Esophagus squamous epithelium (tissue), 5 donors: ENCODE measurements around the gene ANKRD11. TPM values are rescaled to one million over a fixed set of nuclear protein-coding genes. Genes with fewer than 3 reads are reported as not detected.
A peak's percentile ranks its signal among the peaks of the same experiment; 100 is the strongest.

Experiments used
- DNase-seq: peaks from one replicate; lab custom pipeline; 2025; lab: John Stamatoyannopoulos, UW
- H3K27ac ChIP-seq, 4 donors: fragments of 200-600 bp; sonication (generic); one replicate each; pipeline ENCODE4 v1.5.1; 2016 to 2019; ENCODE audit warnings: mild to moderate bottlenecking in 1 of 4
- H3K27me3 ChIP-seq, 4 donors: fragments of 200-600 bp; sonication (generic); 1 replicate in 3 of 4; 2 replicates in 1 of 4; pipeline versions ENCODE4 v1.5.1 to v1.6.0; 2017 to 2021; ENCODE audit warnings: antibody characterized with exemption in 1 of 4
- H3K36me3 ChIP-seq, 3 donors: fragments of 200-600 bp; sonication (generic); one replicate each; pipeline ENCODE4 v1.5.1; 2016 to 2019
- H3K4me1 ChIP-seq, 3 donors: fragments of 200-600 bp; sonication (generic); one replicate each; pipeline ENCODE4 v1.5.1; 2017 to 2019
- H3K4me3 ChIP-seq, 4 donors: fragments of 200-600 bp; sonication (generic); 1 replicate in 3 of 4; 2 replicates in 1 of 4; pipeline ENCODE4 v1.5.1; 2016 to 2019; ENCODE audit warnings: mild to moderate bottlenecking in 2 of 4, moderate library complexity in 1 of 4
- H3K9me3 ChIP-seq, 3 donors: fragments of 200-600 bp; sonication (generic); one replicate each; pipeline ENCODE4 v1.5.1; 2016 to 2019
- POLR2A ChIP-seq, 4 donors: fragments of 450-650 bp; IDR thresholded peaks; one replicate each; pipeline ENCODE4 v1.6.1; 2017; ENCODE audit warnings: antibody characterized with exemption in 4 of 4, mild to moderate bottlenecking in 4 of 4, moderate library complexity in 3 of 4
- WGBS, 2 donors: methylation state at CpG; one replicate each; pipeline ENCODE4 v1.1.5; 2018; 5-methylcytosine and 5-hydroxymethylcytosine counted together
- intact Hi-C: fragments of 100-400 bp; cut with DNase I; formaldehyde crosslinking; loops from one replicate; pipeline ENCODE4 v1.15.0; 2022
- total RNA-seq, 4 donors: library from RNA; depleted of rRNA; stranded (reverse); fragments of >200 nt; gene quantifications; one replicate each; pipeline ENCODE4 v1.1.0, GENCODE V29; 2016
- TF ChIP-seq, protein P1 (sequence below), 6 experiments: fragments of 450-650 bp in 4 of 6; fragments of 200-600 bp in 2 of 6; sonication (generic) in 2 of 6; IDR thresholded peaks; one replicate each; pipeline ENCODE4 v1.5.1; 2016 to 2019; ENCODE audit warnings: antibody characterized with exemption in 6 of 6, mild to moderate bottlenecking in 4 of 6, moderate library complexity in 4 of 6
- donor health status: DM: yes; HTN: yes; CAD: no.

The ANKRD11 gene
- total RNA-seq, 4 donors from 2014 or later, result 51.0 to 72.7 (median 66.9) TPM

DNA sequence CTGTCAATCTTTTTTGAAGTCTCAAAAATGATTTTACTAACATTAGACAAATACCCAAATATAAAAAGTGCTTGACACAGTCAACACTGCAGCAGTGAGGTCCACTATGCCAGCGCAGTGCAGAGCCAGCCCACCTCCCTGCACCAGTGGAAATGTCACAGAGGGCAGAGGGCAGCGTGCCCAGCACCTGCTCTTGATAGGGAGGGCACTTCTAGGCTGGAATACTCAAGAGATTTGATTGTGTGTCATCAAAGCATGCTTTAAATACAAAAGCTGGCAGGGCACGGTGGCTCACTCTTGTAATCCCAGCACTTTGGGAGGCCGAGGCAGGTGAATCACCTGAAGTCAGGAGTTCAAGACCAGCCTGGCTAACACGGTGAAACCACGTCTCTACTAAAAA lies 136.0 kb downstream of the ANKRD11 start:
- Histone ChIP-seq H3K27ac (peak overlapping the region in 2 of 4 donors; percentile 10 to 21), H3K4me1 (peaks cover 17 to 87% (median 42%) of the 10 kb centered on the region in 3 donors), H3K36me3 (peaks cover 0 to 28% (median 0%) of the 10 kb centered on the region in 3 donors), H3K27me3 (no peaks in the 10 kb centered on the region), H3K9me3 (no peaks in the 10 kb centered on the region), H3K4me3 (no peak overlapping the region)
- no peak for DNase-seq
- no peak for TF ChIP-seq POLR2A (IDR thresholded peaks at IDR 0.05)
- TF ChIP-seq, protein P1, sequence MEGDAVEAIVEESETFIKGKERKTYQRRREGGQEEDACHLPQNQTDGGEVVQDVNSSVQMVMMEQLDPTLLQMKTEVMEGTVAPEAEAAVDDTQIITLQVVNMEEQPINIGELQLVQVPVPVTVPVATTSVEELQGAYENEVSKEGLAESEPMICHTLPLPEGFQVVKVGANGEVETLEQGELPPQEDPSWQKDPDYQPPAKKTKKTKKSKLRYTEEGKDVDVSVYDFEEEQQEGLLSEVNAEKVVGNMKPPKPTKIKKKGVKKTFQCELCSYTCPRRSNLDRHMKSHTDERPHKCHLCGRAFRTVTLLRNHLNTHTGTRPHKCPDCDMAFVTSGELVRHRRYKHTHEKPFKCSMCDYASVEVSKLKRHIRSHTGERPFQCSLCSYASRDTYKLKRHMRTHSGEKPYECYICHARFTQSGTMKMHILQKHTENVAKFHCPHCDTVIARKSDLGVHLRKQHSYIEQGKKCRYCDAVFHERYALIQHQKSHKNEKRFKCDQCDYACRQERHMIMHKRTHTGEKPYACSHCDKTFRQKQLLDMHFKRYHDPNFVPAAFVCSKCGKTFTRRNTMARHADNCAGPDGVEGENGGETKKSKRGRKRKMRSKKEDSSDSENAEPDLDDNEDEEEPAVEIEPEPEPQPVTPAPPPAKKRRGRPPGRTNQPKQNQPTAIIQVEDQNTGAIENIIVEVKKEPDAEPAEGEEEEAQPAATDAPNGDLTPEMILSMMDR (IDR thresholded peaks at IDR 0.05), result no peak
- intact Hi-C loops, result no loop called here
- WGBS, 2 donors, result 72 to 96% methylated on average over 5 to 6 of the region's 6 CpGs

DNA sequence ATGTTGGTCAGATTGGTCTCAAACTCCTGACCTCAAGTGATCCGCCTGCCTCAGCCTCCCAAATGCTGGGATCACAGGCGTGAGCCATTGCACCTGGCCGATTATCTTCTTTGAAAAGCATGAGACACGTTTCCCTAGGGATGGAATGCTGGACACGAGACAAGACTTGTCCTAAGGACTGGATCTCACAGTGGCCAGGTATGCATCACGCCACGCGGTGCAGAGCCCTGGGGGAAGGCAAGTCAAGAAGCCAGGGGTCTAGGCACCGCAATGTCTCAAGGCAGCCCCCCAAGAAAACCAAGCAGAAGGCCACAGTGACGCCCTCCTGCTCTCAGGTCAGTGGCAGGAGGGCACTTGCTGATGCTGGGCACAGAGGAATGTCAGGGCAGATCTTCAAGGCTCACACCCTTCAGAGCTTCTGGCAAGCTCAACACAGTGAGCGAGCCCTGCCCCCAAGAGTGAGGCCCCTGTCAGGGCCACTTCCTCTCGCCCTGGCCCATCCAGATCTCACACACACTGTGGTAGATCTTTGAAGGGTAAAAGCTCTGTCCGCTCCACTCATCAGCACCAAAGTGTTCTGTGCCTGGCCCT lies 138.2 kb downstream of the ANKRD11 start:
- Histone ChIP-seq H3K27ac (peak overlapping the region; percentile 8 to 48 (median 15)), H3K4me3 (no peak overlapping the region), H3K27me3 (no peaks in the 10 kb centered on the region), H3K4me1 (peaks cover 9 to 74% (median 25%) of the 10 kb centered on the region in 3 donors), H3K36me3 (peaks cover 0 to 27% (median 0%) of the 10 kb centered on the region in 3 donors), H3K9me3 (no peaks in the 10 kb centered on the region)
- intact Hi-C loops, result no loop called here
- no peak for DNase-seq
- TF ChIP-seq POLR2A (IDR thresholded peaks at IDR 0.05), result no peak
- TF ChIP-seq, protein P1 (IDR thresholded peaks at IDR 0.05), result no peak
- WGBS, 2 donors, result 64 to 92% methylated on average over 2 to 4 of the region's 13 CpGs

DNA sequence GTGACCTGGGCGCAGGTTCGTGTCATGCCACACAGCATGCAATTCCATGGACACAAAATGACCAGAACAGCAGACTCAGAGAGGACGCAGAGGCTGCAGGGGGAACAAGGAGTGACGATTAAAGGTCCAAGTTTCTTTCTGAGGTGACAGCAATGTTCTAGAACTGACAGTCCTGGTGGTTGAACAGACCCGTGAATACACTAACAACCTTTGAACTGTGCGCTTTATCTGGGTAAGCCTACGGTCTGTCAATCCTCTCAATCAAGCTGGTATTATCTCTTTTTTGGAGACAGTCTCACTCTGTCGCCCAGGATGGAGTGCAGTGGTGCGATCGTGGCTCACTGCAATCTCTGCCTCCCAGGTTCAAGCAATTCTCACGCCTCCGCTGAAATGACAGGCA lies 138.7 kb downstream of the ANKRD11 start:
- peaks cover 0 to 21% (median 0%) of the 10 kb centered on the region in 3 donors for H3K36me3 ChIP-seq
- H3K27ac ChIP-seq, result peak overlapping the region in 1 of 4 donors; percentile 8
- intact Hi-C loops, result no loop called here
- no peak for DNase-seq
- no peaks in the 10 kb centered on the region for H3K27me3 ChIP-seq
- 84 to 94% methylated on average over 12 of the region's 12 CpGs for WGBS, 2 donors
- H3K9me3 ChIP-seq, result no peaks in the 10 kb centered on the region
- H3K4me3 ChIP-seq, result no peak overlapping the region
- no peak for TF ChIP-seq POLR2A (IDR thresholded peaks at IDR 0.05)
- TF ChIP-seq, protein P1 (IDR thresholded peaks at IDR 0.05), result no peak
- H3K4me1 ChIP-seq, result peaks cover 4 to 74% (median 20%) of the 10 kb centered on the region in 3 donors

DNA sequence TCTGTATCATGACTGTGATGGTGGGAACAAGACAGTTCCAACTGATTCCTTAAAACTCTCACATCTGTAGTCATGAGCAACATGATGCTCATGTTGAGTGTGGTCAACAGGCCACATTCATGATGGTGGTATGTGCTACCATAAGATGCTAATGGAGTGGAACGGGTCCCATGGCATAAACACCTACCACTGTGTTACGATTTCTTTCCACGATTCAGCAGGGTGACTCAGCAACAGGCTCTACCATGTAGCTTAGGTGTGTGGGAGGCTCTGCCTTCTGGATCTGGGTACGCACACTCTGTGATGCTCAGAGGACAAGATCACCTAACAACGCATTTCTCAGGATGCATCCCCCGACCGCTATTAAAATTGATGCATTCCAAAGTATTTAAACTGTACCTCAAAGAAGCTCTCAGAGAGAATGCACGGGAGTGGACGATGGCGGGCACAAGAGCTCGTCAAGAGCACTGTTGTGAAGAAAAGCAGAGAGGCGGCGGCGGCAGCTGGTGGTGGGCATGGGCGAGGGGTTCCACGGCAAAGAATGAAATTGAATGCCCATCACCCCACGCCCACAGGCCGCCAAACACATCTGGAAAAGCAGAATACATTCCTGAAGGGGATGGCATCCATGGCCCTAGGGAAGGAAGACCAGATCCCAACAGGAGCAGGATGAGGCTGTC lies 139.5 kb downstream of the ANKRD11 start:
- H3K4me3 ChIP-seq, result no peak overlapping the region
- H3K36me3 ChIP-seq, result peaks cover 0 to 19% (median 0%) of the 10 kb centered on the region in 3 donors
- H3K27me3 ChIP-seq, result no peaks in the 10 kb centered on the region
- DNase-seq, result no peak
- intact Hi-C loops, result no loop called here
- H3K27ac ChIP-seq, result no peak overlapping the region
- TF ChIP-seq, protein P1 (IDR thresholded peaks at IDR 0.05), result no peak
- no peak for TF ChIP-seq POLR2A (IDR thresholded peaks at IDR 0.05)
- H3K9me3 ChIP-seq, result no peaks in the 10 kb centered on the region
- WGBS, 2 donors, result 85 to 86% methylated on average over 18 of the region's 18 CpGs
- H3K4me1 ChIP-seq, result peaks cover 4 to 74% (median 23%) of the 10 kb centered on the region in 3 donors
